ENCODE results near the gene SCAMP1. TPM values are rescaled to one million over a fixed set of nuclear protein-coding genes. Genes with fewer than 3 reads are reported as not detected.

SCAMP1 gene
- total RNA-seq, 2 experiments from 2014 or later: 18.0 to 41.1 TPM

- peaks cover 30% of the 10 kb centered on the region for H3K4me1 ChIP-seq (ENCODE audit: insufficient read depth, low read length, poor library complexity, severe bottlenecking)
- DNase-seq (ENCODE audit: low spot score): no peak
- no TSS peak for BruUV-seq (replicated peaks)
- no peaks in the 10 kb centered on the region for H3K79me2 ChIP-seq (ENCODE audit: insufficient read depth, low read depth, low read length)
- 0 out of 2 replicates have a peak, but pooled peaks cover 3% of the 10 kb centered on the region for H3K36me3 ChIP-seq (ENCODE audit: insufficient read depth, low read length)
- H2AFZ ChIP-seq (ENCODE audit: low read length): no peak overlapping the region
- no peak overlapping the region for H3K4me2 ChIP-seq (ENCODE audit: low read length)
- no peak for TF ChIP-seq CTCF (conservative IDR thresholded peaks at IDR 0.05; ENCODE audit: low read length)
- no peak for TF ChIP-seq EZH2phosphoT487 (IDR thresholded peaks at IDR 0.05; ENCODE audit: borderline replicate concordance, low read depth, low read length)
- intact Hi-C loops (cut with micrococcal nuclease; ENCODE audit: unreplicated experiment): no loop called here
- no peaks in the 10 kb centered on the region; the same call in 1 of the 2 replicates for H4K20me1 ChIP-seq (ENCODE audit: insufficient read depth, low read length)
- H3K9me2 ChIP-seq (ENCODE audit: insufficient read depth, low read length): no peaks in the 10 kb centered on the region
- no peaks in the 10 kb centered on the region for H3K9me3 ChIP-seq (ENCODE audit: low read length)
- no peak overlapping the region for H3K27ac ChIP-seq (ENCODE audit: low read depth, low read length, poor library complexity, severe bottlenecking)
- POLR2A ChIA-PET: interaction anchor here (1.1 kb wide), 1 partner anchor 8 kb away, joined by 5 read pairs; no protein-coding TSS in a partner anchor
- CTCF ChIA-PET (ENCODE audit: unreplicated experiment): no interaction called here
- H3K4me3 ChIP-seq (ENCODE audit: low read depth, low read length, poor library complexity, severe bottlenecking): no peak overlapping the region
Measured at GRCh38 chr5:78504704-78505677, 144.6 kb downstream of the SCAMP1 start.

GRCh38 chr5:78505860-78506259, 145.4 kb downstream of the SCAMP1 start:
- Histone ChIP-seq H3K36me3 (ENCODE audit: insufficient read depth, low read length) (no peaks in the 10 kb centered on the region), H3K9me2 (ENCODE audit: insufficient read depth, low read length) (no peaks in the 10 kb centered on the region), H3K4me3 (ENCODE audit: low read depth, low read length, poor library complexity, severe bottlenecking) (no peak overlapping the region), H4K20me1 (ENCODE audit: insufficient read depth, low read length) (no peaks in the 10 kb centered on the region; the same call in 1 of the 2 replicates), H3K27ac (ENCODE audit: low read depth, low read length, poor library complexity, severe bottlenecking) (no peak overlapping the region), H3K4me2 (ENCODE audit: low read length) (no peak overlapping the region), H3K79me2 (ENCODE audit: insufficient read depth, low read depth, low read length) (no peaks in the 10 kb centered on the region), H2AFZ (ENCODE audit: low read length) (no peak overlapping the region), H3K4me1 (ENCODE audit: insufficient read depth, low read length, poor library complexity, severe bottlenecking) (peaks cover 34% of the 10 kb centered on the region), H3K9me3 (ENCODE audit: low read length) (no peaks in the 10 kb centered on the region)
- TF ChIP-seq CTCF (conservative IDR thresholded peaks at IDR 0.05; ENCODE audit: low read length) (no peak), EZH2phosphoT487 (IDR thresholded peaks at IDR 0.05; ENCODE audit: borderline replicate concordance, low read depth, low read length) (no peak)
- no peak for DNase-seq (ENCODE audit: low spot score)
- no TSS peak for BruUV-seq (replicated peaks)
- intact Hi-C loops (cut with micrococcal nuclease; ENCODE audit: unreplicated experiment): no loop called here
- POLR2A ChIA-PET: no interaction called here
- CTCF ChIA-PET (ENCODE audit: unreplicated experiment): no interaction called here

Measured in OCI-LY7 (cell line).